Activated naive CD4-positive, alpha-beta T cell treated with anti-CD3 and anti-CD28 coated beads, Interleukin-2, amount 50 U/mL, for 16 hours (primary cell): Measurements from ENCODE around the gene FAM229A.

Source experiments
- DNase-seq: peaks from one replicate; pipeline ENCODE4 v3.0.0-alpha.2; 2020

FAM229A gene

DNA sequence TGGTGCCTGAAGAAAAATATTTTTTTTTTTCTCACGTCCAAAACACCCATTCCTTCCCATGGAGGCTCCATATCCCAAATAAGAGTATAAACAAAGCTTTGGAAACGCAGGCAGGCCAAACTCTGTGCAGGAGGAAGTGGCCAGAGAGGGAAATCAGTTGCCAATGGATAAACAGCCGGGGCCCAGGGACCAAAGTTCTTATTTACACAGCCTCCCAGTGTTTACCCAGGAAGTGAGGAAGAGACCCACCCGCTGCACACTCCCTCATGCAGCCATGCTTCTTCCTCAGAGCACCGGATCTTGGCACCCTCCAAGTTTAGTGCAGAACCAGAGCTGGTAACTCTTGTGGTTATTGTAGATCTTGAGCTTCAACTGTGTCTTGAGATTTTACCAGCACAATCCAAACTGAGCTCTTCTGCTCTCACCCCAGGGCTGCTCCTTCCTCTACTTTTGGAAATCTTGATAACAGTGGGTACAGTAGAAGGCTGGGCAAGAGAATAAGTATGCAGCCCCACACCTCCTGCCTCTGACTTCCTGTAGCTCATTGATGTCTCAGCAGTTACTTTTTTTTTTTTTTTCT lies 40.5 kb downstream of the FAM229A start:
- no peak for DNase-seq

DNA sequence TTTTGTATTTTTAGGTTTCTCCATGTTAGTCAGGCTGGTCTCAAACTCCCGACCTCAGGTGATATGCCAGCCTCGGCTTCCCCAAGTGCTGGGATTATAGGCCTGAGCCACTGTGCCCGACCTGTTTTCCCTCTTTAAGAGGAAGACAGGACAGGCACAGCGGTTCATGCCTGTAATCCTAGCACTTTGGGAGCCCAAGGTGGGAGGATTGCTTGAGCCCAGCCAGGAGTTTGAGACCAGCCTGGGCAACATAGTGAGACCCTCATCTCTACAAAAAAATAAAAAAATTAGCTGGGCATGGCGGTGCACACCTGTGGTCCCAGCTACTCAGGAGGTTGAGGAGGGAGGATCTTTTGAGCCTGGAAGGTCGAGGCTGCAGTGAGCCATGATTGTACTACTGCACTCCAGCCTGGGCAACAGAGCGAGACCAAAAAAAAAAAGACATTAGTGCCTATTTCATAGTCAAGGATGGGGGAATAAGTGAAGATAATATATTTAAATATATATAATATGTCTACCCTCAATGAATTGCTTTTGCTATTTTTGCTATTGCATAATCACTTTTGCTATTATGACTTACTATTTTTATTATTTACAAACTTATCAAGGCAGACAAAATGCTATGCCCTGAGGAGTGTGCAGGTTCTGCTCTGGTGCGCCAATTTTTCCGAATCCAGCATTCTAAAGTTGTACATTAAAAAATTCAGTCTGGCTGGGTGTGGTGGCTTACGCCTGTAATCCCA lies 44.0 kb downstream of the FAM229A start:
- no peak for DNase-seq

DNA sequence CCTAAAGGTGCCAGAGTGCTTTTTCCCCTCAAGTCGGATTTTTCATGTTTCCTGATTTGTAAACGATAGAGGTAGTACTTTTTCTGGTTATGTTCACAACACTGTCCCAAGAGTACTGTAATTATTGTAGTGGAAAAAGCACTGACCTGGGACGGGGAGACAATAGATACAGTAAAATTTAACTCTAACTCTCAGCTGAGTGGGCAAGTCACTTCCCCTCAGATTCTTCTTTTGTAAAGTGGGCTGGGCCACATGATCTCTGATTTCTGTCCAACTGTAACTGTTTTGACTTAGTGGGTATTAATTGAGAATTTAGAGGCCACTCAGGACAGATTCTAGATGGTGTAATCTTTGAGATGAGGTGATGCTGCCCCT lies 45.4 kb downstream of the FAM229A start:
- DNase-seq, result no peak

DNA sequence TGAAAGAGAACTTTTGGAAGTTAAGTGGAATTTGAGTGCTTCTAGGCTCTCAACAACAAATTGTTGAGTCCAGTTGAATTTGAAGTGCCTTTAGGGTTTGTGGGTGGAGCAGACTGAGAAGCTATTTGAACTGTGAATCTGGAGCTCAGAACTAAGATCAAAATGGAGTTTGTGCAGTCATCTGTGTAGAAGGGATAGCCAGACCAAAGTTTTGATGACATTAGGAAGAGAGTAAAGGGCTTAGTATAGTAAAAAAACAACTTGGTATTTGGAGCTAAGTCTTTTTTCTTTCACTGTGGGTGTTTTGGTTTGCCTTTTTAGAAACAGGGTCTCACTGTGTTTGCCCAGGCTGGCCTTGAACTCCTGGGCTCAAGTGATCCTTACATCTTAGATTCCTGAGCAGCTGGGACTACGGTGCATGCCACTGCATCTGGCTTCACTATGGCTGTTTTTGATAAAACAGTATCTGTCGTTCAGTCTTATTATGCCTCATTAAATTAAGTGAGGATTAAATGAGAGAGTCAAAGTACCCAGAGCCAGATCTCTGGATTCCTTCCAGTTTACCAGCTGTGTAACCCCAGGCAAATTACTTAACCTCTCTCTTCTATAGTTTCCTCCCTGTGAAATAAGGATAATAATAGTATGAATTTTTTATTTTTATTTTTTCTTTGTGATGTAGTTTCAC lies 50.4 kb downstream of the FAM229A start:
- no peak for DNase-seq
